Measurements from ENCODE around the gene SSTR4.

DNA sequence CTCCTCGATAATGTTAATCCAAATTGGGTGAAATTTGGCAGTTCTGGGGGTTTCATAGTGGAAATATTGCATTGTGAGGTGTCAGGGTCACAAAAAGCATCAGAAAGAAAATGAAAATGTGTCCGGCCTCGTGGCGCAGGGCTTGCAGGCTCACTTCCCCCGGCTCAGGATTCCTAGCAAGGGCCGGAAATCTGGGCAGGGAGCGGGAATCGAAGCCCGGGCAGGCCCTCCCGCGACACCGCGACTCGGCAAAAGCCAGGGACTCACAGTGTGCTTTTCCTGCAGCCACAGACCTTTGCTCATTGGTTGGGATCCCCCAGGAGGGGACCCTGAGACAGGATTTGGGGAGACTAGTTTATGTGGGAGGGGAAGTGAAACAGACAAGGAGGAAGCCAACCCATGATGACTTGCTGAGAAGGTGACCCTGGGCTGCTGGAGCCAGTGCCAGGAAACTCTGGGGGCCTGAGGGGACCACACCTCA, 51.9 kb downstream of the SSTR4 start:
- TF ChIP-seq, protein P1, sequence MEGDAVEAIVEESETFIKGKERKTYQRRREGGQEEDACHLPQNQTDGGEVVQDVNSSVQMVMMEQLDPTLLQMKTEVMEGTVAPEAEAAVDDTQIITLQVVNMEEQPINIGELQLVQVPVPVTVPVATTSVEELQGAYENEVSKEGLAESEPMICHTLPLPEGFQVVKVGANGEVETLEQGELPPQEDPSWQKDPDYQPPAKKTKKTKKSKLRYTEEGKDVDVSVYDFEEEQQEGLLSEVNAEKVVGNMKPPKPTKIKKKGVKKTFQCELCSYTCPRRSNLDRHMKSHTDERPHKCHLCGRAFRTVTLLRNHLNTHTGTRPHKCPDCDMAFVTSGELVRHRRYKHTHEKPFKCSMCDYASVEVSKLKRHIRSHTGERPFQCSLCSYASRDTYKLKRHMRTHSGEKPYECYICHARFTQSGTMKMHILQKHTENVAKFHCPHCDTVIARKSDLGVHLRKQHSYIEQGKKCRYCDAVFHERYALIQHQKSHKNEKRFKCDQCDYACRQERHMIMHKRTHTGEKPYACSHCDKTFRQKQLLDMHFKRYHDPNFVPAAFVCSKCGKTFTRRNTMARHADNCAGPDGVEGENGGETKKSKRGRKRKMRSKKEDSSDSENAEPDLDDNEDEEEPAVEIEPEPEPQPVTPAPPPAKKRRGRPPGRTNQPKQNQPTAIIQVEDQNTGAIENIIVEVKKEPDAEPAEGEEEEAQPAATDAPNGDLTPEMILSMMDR (IDR thresholded peaks at IDR 0.05; ENCODE audit: extremely low read depth in 1 of 2, insufficient read depth in 1 of 2, low read depth in 1 of 2, low read length in 2 of 2): no peak
- no peak for TF ChIP-seq POLR2A (IDR thresholded peaks at IDR 0.05; ENCODE audit: low read depth, low read length)
